LNCAP (cell line): ENCODE measurements around the gene PCDH17.
A peak's percentile ranks its signal among the peaks of the same experiment; 100 is the strongest.

Source experiments
- CTCF ChIP-seq: fragments of 450-650 bp; IDR thresholded peaks from 2 replicates; pipeline ENCODE4 v1.5.1; 2017; ENCODE audit warnings: mild to moderate bottlenecking

The PCDH17 gene

GRCh38 chr13:57612568-57612967, 19.0 kb upstream of the PCDH17 start:
- no peak for TF ChIP-seq CTCF

GRCh38 chr13:57624565-57625435, 6.7 kb upstream of the PCDH17 start:
- peak; percentile 83 for TF ChIP-seq CTCF

- peak; percentile 66 for TF ChIP-seq CTCF
Observed at GRCh38 chr13:57627663-57628062, 3.9 kb upstream of the PCDH17 start.

- TF ChIP-seq CTCF, result no peak
Observed at GRCh38 chr13:57629391-57629804, 2.1 kb upstream of the PCDH17 start.

GRCh38 chr13:57629821-57630235, 1.7 kb upstream of the PCDH17 start:
- TF ChIP-seq CTCF, result no peak

GRCh38 chr13:57630661-57631595, 616 bp upstream of the PCDH17 start:
- no peak for TF ChIP-seq CTCF

- no peak for TF ChIP-seq CTCF
Observed at GRCh38 chr13:57632276-57633140, 964 bp downstream of the PCDH17 start.
